Putamen (tissue), 1 donor: ENCODE results near the gene C4A.
"Not testable (repeated sequence)": the region's sequence is repeated elsewhere in the genome, so short reads cannot be mapped to it uniquely, and the experiment has no call there.

Experiments
- DNase-seq: peaks from one replicate; pipeline ENCODE4 v3.0.0-alpha.2; 2016; ENCODE audit warnings: low spot score

The C4A gene

DNA sequence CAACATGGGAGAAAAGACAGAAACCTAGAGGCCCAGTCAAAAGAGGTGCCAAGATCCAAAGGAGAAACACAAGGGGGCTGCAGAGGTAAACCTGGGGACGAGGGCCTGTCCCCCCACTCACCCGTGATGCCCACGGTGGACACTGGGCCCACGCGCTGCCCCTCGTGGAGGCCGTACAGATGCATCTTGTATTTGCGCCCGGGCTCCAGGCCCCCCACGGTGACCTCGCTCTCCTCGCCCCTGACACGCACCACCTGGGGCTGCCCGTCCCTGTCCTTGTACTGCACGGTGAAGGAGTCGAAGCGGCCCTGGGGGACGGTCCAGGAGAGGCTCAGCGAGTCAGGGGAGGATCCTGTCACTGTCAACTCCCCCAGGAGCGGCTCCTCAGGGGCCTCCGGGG, 67.3 kb downstream of the C4A start:
- DNase-seq = not testable (repeated sequence)

DNA sequence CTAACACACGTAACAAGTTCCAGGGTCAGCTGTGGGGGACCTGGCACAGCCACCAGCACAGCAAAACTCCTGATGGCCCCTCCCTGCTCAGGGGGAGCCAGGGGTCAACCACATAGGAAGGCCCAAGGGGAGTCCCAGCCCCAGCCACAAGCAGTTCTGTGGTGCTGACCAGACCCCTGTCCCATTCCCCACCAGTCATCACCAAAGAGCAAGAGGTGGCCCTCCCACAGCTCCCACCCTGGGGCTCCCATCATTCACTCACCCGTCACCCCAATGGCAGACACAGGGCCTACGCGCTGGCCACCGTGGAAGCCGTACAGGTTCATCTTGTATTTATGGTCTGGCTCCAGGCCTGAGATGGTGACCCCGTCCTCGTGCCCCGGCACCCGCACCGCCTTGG, 67.9 kb downstream of the C4A start:
- DNase-seq = not testable (repeated sequence)

- no peak for DNase-seq
These were observed 68.7 kb downstream of the C4A start for GRCh38 chr6:32050562-32050961.
